ENCODE data around the gene CNPY4.
A peak's percentile ranks its signal among the peaks of the same experiment; 100 is the strongest.
"Not testable (repeated sequence)": the region's sequence is repeated elsewhere in the genome, so short reads cannot be mapped to it uniquely, and the experiment has no call there.

CNPY4 gene

DNA sequence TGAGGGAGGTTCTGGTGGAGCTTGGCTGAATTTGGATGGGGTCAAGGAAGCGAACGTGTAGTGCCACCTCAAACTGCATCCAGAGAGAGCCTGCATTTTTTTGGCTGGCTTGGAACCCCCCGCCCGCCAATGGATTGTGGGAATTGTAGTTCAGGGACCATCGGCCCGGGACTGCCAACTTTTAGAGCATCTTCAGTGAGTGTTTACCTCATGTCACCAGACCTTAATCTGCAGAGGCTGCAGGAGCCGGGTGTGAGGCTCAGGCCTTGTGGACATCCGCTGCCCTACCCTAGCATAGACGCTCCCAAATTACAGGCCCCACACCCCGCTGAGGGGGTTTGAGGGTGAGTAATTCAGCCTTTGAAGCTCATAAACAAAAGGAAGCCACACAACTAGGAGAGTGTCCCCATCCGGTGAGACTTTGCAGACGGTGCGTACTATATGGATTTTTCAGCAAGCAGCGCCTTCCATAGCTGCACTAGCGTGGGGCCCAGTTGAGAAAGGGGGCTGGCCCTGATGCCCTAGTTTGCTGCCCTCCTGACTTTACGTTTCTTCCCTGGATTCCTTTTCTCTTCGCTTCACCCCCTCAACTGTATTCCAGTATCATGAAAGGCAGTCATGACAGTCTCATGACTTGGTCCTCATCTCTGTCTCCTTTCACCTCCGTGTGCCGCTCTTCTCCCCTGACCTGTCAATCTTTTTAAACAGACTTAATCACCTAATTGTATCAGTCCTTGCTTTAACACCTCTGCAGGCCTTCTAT lies 717 bp downstream of the CNPY4 start:
- Mint-ChIP-seq H3K4me1 (peaks cover 23 to 44% of the 10 kb centered on the region in 2 donors), H3K27me3 (no peaks in the 10 kb centered on the region), H3K4me3 (peak overlapping the region; percentile 87 to 99), H3K36me3 (peaks cover 15 to 23% of the 10 kb centered on the region in 2 donors), H3K27ac (peak overlapping the region; percentile 97), H3K9me3 (no peaks in the 10 kb centered on the region)
- ATAC-seq (replicated peaks), result peak; percentile 66 to 69
- no peak for DNase-seq

DNA sequence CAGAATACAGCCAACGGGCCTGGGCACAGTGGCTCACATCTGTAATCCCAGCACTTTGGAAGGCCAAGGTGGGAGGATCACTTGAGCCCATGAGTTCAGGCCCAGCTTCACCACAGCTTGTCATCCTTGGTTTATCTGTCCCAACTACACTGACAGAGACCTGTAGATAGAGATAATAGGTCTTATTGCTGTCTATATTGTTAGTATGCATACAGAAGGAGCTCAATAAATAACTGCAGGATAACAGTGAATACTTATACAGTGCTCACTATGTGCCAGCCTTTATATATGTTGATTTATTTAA lies 1.3 kb downstream of the CNPY4 start:
- Mint-ChIP-seq H3K9me3 (no peaks in the 10 kb centered on the region), H3K36me3 (peaks cover 13 to 23% of the 10 kb centered on the region in 2 donors), H3K27me3 (no peaks in the 10 kb centered on the region), H3K27ac (no peak overlapping the region), H3K4me3 (peak overlapping the region; percentile 87 to 99), H3K4me1 (peaks cover 27 to 48% of the 10 kb centered on the region in 2 donors)
- no peak for DNase-seq
- ATAC-seq (replicated peaks), result no peak

DNA sequence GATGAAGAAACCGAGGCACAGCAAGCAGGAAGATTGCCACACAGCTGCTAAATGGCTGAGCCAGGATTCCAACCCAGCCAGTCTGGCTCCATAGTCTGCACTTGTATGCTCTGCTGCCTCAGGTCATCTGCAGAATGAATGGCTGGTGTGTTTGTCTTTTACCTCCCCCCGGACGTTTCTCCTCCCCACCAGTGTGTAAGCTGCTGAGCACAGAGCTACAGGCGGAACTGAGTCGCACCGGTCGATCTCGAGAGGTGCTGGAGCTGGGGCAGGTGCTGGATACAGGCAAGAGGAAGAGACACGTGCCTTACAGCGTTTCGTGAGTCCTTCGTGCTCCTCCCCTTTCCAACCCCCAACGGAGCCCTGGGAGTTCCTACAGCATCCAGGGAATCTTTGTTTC lies 2.6 kb downstream of the CNPY4 start:
- no peak for DNase-seq
- no peaks in the 10 kb centered on the region for H3K9me3 Mint-ChIP-seq
- H3K4me3 Mint-ChIP-seq, result no peak overlapping the region
- H3K4me1 Mint-ChIP-seq, result peaks cover 25 to 57% of the 10 kb centered on the region in 2 donors
- H3K36me3 Mint-ChIP-seq, result peaks cover 7 to 14% of the 10 kb centered on the region in 2 donors
- H3K27ac Mint-ChIP-seq, result no peak overlapping the region
- no peak for ATAC-seq (replicated peaks)
- no peaks in the 10 kb centered on the region for H3K27me3 Mint-ChIP-seq

DNA sequence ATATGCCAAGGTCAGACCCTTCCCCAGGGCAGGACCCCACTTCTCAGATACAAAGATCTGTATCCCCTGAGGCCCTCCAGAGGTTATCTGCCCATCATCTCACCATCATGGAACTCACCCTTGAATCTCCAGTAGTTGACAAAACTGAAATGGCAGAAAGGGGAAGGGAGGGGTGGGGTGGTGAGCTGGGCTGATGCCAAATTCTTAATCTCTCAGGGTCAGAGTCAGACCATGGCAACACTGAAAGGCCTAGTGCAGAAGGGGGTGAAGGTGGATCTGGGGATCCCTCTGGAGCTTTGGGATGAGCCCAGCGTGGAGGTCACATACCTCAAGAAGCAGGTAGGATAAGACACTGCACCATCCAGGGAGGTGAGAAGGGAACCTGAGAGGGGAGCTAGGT lies 3.1 kb downstream of the CNPY4 start:
- no peak overlapping the region for H3K4me3 Mint-ChIP-seq
- no peak overlapping the region for H3K27ac Mint-ChIP-seq
- H3K36me3 Mint-ChIP-seq, result peaks cover 7 to 14% of the 10 kb centered on the region in 2 donors

DNA sequence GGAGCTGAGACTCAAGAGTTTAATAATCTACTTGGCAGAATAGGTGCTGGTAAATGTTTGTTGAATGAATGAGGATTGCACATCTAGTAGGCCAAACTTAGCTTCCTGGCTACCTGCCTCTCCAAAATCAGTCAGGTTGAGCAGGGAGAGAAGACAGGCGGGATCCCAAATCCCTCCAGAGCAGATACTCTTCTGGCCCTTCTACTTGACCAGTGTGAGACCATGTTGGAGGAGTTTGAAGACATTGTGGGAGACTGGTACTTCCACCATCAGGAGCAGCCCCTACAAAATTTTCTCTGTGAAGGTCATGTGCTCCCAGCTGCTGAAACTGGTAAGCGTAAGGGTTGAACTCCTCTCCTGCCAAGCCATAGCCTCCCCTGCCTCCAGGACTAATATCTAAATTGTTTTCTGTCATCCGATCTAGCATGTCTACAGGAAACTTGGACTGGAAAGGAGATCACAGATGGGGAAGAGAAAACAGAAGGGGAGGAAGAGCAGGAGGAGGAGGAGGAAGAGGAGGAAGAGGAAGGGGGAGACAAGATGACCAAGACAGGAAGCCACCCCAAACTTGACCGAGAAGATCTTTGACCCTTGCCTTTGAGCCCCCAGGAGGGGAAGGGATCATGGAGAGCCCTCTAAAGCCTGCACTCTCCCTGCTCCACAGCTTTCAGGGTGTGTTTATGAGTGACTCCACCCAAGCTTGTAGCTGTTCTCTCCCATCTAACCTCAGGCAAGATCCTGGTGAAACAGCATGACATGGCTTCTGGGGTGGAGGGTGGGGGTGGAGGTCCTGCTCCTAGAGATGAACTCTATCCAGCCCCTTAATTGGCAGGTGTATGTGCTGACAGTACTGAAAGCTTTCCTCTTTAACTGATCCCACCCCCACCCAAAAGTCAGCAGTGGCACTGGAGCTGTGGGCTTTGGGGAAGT lies 5.1 kb downstream of the CNPY4 start:
- Mint-ChIP-seq H3K4me3 (peak overlapping the region; percentile 8 to 28), H3K27me3 (no peaks in the 10 kb centered on the region), H3K27ac (peak overlapping the region; percentile 56), H3K4me1 (peaks cover 28 to 53% of the 10 kb centered on the region in 2 donors), H3K36me3 (peaks cover 6 to 9% of the 10 kb centered on the region in 2 donors), H3K9me3 (no peaks in the 10 kb centered on the region)
- DNase-seq, result no peak
- ATAC-seq (replicated peaks), result no peak

More for the DNA sequence above, 3.1 kb downstream of the CNPY4 start:
- Mint-ChIP-seq H3K4me1 (peaks cover 25 to 57% of the 10 kb centered on the region in 2 donors), H3K9me3 (no peaks in the 10 kb centered on the region), H3K27me3 (no peaks in the 10 kb centered on the region)
- no peak for ATAC-seq (replicated peaks)
- DNase-seq, result no peak

DNA sequence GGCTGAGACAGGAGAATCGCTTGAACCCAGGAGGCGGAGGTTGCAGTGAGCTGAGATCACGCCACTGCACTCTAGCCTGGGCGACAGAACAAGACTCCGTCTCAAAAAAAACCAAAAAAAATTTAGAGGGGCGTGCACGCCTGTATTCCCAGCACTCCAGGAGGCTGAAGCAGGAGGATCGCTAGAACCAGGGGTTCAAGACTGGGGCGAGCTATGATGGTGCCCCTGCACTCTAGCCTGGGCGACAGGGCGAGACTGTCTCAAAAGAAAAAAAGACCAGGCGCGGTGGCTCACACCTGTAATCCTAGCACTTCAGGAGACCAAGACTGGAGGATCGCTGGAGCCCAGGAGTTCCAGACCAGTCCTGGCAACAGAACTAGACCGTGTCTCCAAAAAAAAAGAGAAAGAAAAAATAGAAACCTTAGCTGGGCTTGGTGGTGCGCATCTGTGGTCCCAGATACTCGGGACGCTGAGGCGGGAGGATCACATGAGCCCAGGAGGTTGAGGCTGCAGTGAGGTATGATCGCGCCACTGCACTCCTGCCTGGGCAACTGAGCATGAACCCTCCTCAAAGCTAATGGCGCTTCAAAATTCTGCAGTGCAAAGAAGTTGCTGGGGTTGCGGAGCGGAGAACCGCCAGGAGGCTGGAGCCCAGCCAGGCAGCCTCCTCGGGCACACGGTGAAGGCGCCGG lies 7.0 kb downstream of the CNPY4 start:
- ATAC-seq (replicated peaks), result peak in 1 of 2 donors; percentile 1

DNA sequence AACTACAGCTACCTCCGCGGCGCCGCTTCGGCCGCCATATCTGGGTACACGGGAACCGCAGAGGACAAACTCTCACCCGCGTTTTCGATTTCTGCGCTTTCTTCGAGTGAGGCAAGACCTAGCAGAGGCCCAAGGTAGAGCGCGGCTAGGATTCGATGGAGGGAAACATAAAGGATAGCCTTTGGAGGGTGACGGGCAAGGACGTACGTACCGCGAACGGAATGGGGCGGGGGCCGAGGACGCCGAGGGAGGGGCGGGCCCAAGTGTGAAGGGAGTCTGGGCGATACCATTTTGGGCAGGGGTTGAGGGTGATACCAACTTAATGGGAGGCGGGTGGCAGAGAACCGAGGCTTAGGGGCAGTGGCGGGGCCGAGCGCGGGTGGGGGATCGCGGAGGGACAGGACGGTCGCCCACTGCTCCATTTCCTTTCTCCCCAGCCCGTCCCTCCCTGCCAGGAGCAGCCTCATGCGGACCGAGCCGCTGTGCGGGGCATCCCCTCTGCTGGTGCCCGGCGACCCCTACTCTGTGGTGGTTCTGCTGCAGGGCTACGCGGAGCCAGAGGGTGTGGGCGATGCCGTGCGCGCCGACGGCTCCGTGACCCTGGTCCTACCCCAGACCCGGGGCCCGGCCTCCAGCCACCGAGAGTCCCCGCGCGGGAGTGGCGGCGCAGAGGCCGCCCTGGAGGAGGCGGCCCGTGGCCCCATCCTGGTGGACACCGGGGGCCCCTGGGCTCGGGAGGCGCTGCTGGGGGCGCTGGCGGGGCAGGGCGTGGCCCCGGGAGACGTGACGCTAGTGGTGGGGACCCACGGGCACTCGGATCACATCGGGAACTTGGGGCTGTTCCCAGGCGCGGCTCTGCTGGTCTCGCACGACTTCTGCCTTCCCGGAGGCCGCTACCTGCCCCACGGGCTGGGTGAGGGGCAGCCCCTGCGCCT lies 7.8 kb downstream of the CNPY4 start, which contains the start of gene MBLAC1:
TSS of gene MBLAC1 (plus strand) at position 37 of the 935 bp plus-strand sequence. CDS start at position 466, 429 bp downstream.
- Mint-ChIP-seq H3K27ac (peak within 1 kb of the TSS; percentile 100), H3K36me3 (peaks cover 6 to 9% of the 10 kb centered on the region in 2 donors), H3K9me3 (no peaks in the 10 kb centered on the region), H3K4me3 (peak within 1 kb of the TSS; percentile 95 to 99), H3K4me1 (peaks cover 25 to 52% of the 10 kb centered on the region in 2 donors), H3K27me3 (no peaks in the 10 kb centered on the region)
- ATAC-seq (replicated peaks), result peak; percentile 81 to 83
- DNase-seq, result peak; percentile 87

More for the DNA sequence above, 7.0 kb downstream of the CNPY4 start:
- H3K27me3 Mint-ChIP-seq, result no peaks in the 10 kb centered on the region
- peaks cover 6 to 9% of the 10 kb centered on the region in 2 donors for H3K36me3 Mint-ChIP-seq
- H3K27ac Mint-ChIP-seq, result peak overlapping the region; percentile 100
- DNase-seq, result no peak
- peak overlapping the region; percentile 95 to 99 for H3K4me3 Mint-ChIP-seq
- no peaks in the 10 kb centered on the region for H3K9me3 Mint-ChIP-seq
- peaks cover 25 to 47% of the 10 kb centered on the region in 2 donors for H3K4me1 Mint-ChIP-seq

DNA sequence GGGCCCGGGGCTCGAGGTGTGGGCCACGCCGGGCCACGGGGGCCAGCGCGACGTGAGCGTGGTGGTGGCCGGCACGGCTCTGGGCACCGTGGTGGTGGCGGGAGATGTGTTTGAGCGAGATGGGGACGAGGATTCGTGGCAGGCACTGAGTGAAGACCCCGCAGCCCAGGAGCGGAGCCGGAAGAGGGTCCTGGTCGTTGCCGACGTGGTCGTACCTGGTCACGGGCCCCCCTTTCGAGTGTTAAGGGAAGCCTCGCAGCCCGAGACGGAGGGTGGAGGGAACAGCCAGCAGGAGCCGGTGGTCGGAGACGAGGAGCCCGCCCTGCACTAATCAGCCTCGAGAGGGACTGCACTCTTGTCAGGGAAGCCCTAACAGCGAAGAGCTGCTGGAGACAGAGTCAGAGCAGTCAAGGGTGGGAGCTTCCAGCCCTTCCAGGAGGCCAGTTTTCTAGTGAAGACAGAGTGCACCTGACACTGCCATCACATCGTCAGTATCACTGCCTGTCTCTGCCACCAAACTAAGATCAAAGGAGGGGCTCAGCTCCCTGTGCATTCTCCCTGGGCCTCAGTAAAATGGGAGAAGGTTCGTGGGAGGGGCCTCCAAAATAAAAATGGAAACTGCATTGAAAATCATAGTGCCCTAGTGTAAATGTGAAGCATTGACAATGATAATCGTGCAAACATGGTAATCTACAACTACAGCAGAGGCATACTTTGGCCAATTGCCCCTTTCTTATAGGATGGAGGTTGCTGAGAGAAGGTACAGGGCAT lies 8.6 kb downstream of the CNPY4 start:
- peak; percentile 18 to 20 for ATAC-seq (replicated peaks)
- no peaks in the 10 kb centered on the region for H3K9me3 Mint-ChIP-seq

DNA sequence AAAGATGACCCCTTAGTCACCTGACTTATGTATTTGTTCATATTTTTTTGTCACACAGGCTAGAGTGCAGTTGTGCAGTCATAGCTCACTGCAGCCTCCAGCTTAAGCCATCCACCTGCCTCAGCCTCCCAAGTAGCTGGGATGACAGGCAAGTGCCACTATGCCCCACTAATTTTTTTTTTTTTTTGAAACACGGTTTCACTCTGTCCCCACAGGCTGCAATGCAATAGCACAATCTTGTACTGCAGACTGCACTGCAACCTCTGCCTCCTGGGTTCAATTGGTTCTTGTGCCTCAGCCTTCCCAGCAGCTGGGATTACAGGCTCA lies 9.2 kb downstream of the CNPY4 start:
- ATAC-seq (replicated peaks), result no peak

More for the DNA sequence above, 8.6 kb downstream of the CNPY4 start:
- peaks cover 4 to 5% of the 10 kb centered on the region in 2 donors for H3K36me3 Mint-ChIP-seq
- H3K27ac Mint-ChIP-seq, result peak overlapping the region; percentile 86
- no peaks in the 10 kb centered on the region for H3K27me3 Mint-ChIP-seq
- no peak for DNase-seq
- H3K4me1 Mint-ChIP-seq, result peaks cover 26 to 53% of the 10 kb centered on the region in 2 donors
- peak overlapping the region; percentile 95 to 99 for H3K4me3 Mint-ChIP-seq

DNA sequence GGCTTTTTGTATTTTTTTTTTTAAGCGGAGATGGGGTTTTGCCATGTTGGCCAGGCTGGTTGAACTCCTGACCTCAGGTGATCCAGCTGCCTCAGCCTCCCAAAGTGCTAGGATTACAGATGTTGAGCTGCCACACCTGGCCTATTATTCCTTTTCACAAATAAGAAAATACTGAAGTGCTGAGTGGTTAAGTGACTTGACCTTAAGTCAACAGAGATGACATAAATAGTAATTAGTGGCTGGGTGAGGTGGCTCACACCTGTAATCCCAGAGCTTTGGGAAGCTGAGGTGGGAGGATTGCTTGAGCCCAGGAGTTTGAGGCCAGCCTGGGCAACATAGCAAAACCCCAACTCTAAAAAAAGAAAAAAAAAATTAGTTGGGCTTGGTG lies 10.8 kb downstream of the CNPY4 start:
- not testable (repeated sequence) for H3K4me3 Mint-ChIP-seq; H3K9me3 Mint-ChIP-seq; DNase-seq; H3K27me3 Mint-ChIP-seq; H3K36me3 Mint-ChIP-seq; ATAC-seq (replicated peaks); H3K27ac Mint-ChIP-seq
- peaks cover 17 to 42% of the 10 kb centered on the region in 2 donors for H3K4me1 Mint-ChIP-seq

More for the DNA sequence above, 9.2 kb downstream of the CNPY4 start:
- Mint-ChIP-seq H3K36me3 (peaks cover 4 to 5% of the 10 kb centered on the region in 2 donors), H3K27me3 (no peaks in the 10 kb centered on the region), H3K4me3 (no peak overlapping the region), H3K9me3 (no peaks in the 10 kb centered on the region), H3K4me1 (peaks cover 26 to 54% of the 10 kb centered on the region in 2 donors), H3K27ac (no peak overlapping the region)
- no peak for DNase-seq

DNA sequence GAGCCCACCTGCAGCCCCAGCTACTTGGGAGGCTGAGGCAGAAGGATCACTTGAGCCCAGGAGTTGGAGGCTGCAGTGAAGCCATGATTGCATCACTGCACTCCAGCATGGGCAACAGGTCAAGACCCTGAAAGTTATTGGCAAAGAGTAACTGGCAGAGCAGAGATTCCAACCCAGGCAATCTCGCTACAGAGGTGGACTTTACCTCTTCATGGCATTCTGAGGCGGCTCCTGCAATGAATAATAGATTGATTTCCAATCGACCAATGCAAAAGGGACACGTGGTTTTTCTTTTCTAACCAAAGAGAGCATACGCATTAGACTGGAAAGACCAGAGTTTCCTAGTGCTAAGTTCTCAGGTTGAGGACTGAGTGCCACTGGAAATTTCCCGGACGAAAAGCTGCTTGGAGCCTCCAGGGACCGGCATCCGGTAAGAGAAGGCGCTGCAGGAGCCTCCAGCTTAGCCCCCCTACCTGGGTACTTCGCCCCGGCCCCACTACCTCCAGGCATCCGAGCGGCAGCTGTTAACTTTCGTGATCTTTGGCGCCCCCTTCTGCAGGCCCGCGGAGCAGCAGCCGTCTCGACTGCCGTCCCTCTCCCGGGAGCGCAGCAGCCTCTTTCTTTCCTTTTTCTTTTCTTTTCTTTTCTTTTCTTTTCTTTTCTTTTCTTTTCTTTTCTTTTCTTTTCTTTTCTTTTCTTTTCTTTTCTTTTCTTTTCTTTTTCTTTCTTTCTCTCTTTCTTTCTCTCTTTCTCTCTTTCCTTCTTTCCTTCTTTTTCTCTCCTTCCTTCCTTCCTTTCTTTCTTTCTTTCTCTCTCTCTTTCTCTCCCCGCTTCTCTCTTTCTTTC lies 11.4 kb downstream of the CNPY4 start:
- ATAC-seq (replicated peaks), result no peak
- peak overlapping the region; percentile 46 to 54 for H3K4me3 Mint-ChIP-seq
- peaks cover 13 to 37% of the 10 kb centered on the region in 2 donors for H3K4me1 Mint-ChIP-seq
- peaks cover 0 to 1% of the 10 kb centered on the region in 2 donors for H3K36me3 Mint-ChIP-seq
- DNase-seq, result peak; percentile 65
- H3K27me3 Mint-ChIP-seq, result no peaks in the 10 kb centered on the region
- H3K9me3 Mint-ChIP-seq, result no peaks in the 10 kb centered on the region
- no peak overlapping the region for H3K27ac Mint-ChIP-seq

DNA sequence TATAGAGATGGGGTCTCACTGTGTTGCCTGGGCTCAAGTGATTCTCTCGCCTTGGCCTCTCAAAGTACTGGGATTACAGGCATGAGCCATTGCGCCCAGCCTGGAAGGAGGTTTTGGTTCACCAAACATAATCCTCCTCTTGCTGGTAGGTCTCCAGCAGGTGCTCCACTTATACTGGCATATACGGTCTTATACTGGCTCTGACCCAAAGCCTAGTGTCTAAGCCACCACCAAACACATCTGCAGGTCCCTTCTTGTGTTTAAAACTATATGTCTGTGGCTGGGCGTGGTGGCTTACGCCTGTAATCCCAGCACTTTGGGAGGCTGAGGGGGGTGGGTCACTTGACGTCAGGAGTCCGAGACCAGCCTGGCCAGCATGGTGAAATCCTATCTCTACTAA lies 12.7 kb downstream of the CNPY4 start:
- no peak overlapping the region for H3K4me3 Mint-ChIP-seq
- H3K9me3 Mint-ChIP-seq, result no peaks in the 10 kb centered on the region
- no peaks in the 10 kb centered on the region for H3K27me3 Mint-ChIP-seq
- H3K27ac Mint-ChIP-seq, result peak overlapping the region; percentile 81
- no peaks in the 10 kb centered on the region for H3K36me3 Mint-ChIP-seq
- peaks cover 13 to 29% of the 10 kb centered on the region in 2 donors for H3K4me1 Mint-ChIP-seq
- DNase-seq, result no peak
- no peak for ATAC-seq (replicated peaks)
